ENCODE data around the gene SPAG5.
A peak's percentile ranks its signal among the peaks of the same experiment; 100 is the strongest.

Gene SPAG5

DNA sequence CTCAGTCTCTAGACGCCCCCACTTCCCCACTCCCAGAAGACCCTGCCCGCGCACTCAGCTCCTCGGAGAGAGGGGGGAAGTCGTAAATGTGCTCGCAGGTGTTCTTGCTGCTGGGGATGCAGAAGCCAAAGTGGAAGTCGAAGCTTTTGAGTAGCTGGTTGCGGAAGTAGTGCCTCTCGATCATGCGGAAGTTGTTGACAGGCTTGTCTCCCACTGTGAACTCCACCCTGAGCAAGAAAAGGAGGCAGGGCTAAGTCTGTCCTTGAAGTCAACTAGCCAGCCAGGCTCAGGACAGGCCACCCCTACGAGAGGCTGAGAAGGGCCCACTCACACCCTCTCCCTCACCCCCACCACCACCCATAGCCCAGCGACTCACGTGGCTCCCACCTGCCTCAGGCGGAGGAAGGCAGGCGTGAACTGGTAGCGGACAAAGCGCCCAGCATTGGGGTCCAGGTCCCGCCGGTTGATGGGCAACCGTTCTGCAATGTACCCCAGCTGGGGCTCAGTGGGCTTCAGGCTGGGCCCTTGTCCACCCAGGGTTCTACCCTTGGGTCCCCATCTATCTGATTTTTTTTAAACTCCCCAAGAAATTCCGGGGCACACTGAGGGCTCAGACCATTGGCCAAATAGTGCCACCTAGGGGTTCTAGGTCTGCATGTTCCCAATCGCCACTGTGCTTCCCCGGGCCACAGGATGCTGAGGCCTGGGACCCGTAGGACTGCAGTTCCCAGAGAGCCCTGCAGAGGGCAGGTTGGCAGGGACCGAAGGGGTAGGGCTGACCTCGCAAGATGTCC, 51.0 kb downstream of the SPAG5 start:
- Mint-ChIP-seq H3K4me1 (peaks cover 28% of the 10 kb centered on the region), H3K27me3 (ENCODE audit: low read depth) (no peaks in the 10 kb centered on the region), H3K27ac (peak overlapping the region in 2 of 3 experiments; percentile 30), H3K4me3 (peak overlapping the region; percentile 28 to 55 (median 46)), H3K36me3 (ENCODE audit: low read depth) (no peaks in the 10 kb centered on the region), H3K9me3 (no peaks in the 10 kb centered on the region)
- TF ChIP-seq, protein P1, sequence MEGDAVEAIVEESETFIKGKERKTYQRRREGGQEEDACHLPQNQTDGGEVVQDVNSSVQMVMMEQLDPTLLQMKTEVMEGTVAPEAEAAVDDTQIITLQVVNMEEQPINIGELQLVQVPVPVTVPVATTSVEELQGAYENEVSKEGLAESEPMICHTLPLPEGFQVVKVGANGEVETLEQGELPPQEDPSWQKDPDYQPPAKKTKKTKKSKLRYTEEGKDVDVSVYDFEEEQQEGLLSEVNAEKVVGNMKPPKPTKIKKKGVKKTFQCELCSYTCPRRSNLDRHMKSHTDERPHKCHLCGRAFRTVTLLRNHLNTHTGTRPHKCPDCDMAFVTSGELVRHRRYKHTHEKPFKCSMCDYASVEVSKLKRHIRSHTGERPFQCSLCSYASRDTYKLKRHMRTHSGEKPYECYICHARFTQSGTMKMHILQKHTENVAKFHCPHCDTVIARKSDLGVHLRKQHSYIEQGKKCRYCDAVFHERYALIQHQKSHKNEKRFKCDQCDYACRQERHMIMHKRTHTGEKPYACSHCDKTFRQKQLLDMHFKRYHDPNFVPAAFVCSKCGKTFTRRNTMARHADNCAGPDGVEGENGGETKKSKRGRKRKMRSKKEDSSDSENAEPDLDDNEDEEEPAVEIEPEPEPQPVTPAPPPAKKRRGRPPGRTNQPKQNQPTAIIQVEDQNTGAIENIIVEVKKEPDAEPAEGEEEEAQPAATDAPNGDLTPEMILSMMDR (IDR thresholded peaks at IDR 0.05; ENCODE audit: unreplicated experiment in 3 of 3): peak; percentile 87 to 91 (median 89)

DNA sequence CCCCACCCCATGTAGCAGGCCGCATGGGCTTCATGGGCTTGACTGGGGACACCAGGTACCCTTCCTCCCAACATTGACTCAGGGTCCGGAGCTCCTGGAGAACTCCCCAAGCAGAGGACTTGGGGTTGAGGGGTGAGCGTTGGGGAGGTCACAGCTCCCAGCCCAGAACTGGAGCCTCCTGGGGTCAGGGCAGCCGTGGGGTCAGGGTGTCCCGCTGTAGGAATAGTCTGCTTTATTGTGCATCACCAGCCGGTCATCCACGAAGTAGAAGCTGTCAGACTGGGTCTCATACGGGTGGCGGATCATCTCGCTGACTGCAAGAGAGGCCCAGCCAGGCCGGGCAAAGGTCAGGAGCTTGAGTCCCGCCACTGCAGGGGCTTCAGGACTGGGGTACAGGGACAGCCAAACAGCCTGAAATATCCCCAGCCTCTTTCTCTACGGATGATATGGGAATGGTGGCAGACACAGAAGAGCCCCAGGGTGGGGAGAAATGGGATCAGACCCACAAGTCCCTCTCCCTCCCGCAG, 51.7 kb downstream of the SPAG5 start:
- TF ChIP-seq, protein P1 (IDR thresholded peaks at IDR 0.05; ENCODE audit: unreplicated experiment in 3 of 3): no peak
- Mint-ChIP-seq H3K4me3 (no peak overlapping the region), H3K36me3 (ENCODE audit: low read depth) (no peaks in the 10 kb centered on the region), H3K27me3 (ENCODE audit: low read depth) (no peaks in the 10 kb centered on the region), H3K4me1 (peaks cover 24% of the 10 kb centered on the region), H3K27ac (peak overlapping the region in 1 of 3 experiments; percentile 68), H3K9me3 (no peaks in the 10 kb centered on the region)

DNA sequence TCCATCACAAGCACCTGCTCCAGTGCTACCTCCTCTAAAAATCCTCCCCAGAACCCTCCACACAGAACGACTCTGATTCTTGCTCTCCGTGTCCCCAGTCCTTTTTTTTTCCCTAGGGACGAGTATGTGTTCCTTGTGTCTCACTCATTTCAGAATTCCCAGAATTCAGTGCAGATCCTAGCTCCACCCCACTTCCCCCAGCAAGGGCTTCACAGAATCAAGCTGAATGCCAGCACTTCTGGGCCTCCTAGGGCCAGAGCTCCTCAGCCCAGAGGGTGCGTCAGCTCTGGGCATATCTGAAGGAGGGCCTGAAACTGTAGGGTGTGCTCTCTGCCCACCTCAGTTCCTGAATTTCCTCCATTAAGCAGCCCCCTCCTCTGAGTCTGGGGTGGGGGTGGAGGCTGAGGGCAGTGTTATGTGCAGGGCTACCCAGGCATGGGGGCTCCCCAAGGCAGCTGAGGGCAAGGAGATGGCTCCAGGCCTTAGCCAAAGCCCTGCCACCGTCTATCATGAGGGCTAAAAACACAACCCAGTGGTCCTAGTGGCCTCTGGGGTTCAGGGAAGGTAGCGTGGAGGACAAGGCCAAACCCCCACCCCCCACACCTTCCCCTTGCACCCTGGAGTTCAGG, 52.9 kb downstream of the SPAG5 start:
- Mint-ChIP-seq H3K36me3 (ENCODE audit: low read depth) (no peaks in the 10 kb centered on the region), H3K4me3 (no peak overlapping the region), H3K4me1 (peaks cover 14% of the 10 kb centered on the region), H3K9me3 (no peaks in the 10 kb centered on the region), H3K27ac (peak overlapping the region; percentile 18 to 68 (median 24)), H3K27me3 (ENCODE audit: low read depth) (no peaks in the 10 kb centered on the region)
- TF ChIP-seq, protein P1 (IDR thresholded peaks at IDR 0.05; ENCODE audit: unreplicated experiment in 3 of 3): no peak

DNA sequence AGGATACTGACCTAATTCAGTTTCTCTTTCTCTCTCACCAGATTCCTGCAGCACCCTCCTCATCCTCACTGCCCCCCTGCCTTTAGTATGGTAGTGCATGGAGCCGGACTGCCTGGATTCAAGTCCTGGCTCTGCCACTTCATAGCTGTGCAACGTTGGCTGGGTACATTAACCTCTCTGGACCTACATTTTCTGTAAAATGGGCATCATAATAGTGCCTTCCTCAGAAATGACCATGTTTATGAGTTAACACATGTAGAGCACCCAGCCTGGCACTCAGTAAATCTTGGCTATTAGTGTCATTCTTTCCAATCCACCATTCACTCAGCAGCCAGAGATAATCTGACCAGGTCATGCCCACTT, 53.7 kb downstream of the SPAG5 start:
- TF ChIP-seq, protein P1 (IDR thresholded peaks at IDR 0.05; ENCODE audit: unreplicated experiment in 3 of 3): no peak
- no peaks in the 10 kb centered on the region for H3K27me3 Mint-ChIP-seq (ENCODE audit: low read depth)
- H3K4me1 Mint-ChIP-seq: peaks cover 9% of the 10 kb centered on the region
- H3K4me3 Mint-ChIP-seq: no peak overlapping the region
- no peaks in the 10 kb centered on the region for H3K36me3 Mint-ChIP-seq (ENCODE audit: low read depth)
- no peak overlapping the region for H3K27ac Mint-ChIP-seq
- no peaks in the 10 kb centered on the region for H3K9me3 Mint-ChIP-seq

DNA sequence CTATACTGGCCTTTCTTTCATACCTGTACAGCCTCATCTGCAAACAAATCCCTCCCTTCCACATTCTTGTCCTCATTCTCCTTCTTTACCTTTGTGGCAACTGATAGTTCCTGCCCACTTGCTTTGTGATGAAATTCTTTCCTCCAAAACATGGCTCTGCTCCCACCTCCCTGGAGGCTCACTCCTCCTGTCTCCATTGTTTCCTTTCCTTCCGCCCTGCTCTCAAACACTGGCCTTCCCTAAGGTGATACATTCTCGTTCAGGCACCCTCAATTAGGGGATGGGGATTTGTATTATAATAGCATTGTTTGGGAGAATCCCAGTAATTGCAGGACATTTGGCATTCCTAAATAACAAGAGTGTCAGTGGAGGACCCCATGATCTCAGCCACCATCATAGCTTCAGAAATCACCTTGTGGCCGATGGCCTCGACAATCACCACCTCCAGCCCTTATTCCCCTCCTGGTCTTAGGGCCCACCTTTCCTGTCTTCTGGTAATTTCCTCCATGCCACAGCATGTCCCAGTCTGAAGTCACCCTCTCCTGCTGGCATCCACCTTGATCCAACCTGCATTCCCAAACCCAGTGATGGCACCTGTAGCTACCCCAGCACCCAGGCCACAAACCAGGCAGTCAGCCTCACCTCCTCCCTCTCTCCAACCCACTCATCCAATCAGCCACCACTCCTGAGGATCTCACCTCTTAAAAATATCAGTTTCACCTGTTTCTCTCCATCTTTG, 54.3 kb downstream of the SPAG5 start:
- no peaks in the 10 kb centered on the region for H3K27me3 Mint-ChIP-seq (ENCODE audit: low read depth)
- peaks cover 6% of the 10 kb centered on the region for H3K4me1 Mint-ChIP-seq
- no peak overlapping the region for H3K4me3 Mint-ChIP-seq
- no peaks in the 10 kb centered on the region for H3K9me3 Mint-ChIP-seq
- H3K27ac Mint-ChIP-seq: no peak overlapping the region
- no peaks in the 10 kb centered on the region for H3K36me3 Mint-ChIP-seq (ENCODE audit: low read depth)
- TF ChIP-seq, protein P1 (IDR thresholded peaks at IDR 0.05; ENCODE audit: unreplicated experiment in 3 of 3): no peak

All from nephron (organoid).